SIG-M5 treated with dmso at 0.1 percent for 504 hours (cell line): Measurements from ENCODE around the gene GPRC5C.

Experiments
- DNase-seq: peaks from one replicate; lab custom pipeline; 2025; ENCODE audit not compliant: unreplicated experiment; lab: John Stamatoyannopoulos, UW

Gene GPRC5C

GRCh38 chr17:74431568-74432423 is at the start of gene GPRC5C:
Gene GPRC5C (plus strand): TSS chr17:74432088. CDS start chr17:74439777, 7,689 bp downstream.
- DNase-seq: peak; percentile 46

- no peak for DNase-seq
These were observed 48.7 kb upstream of the GPRC5C start for GRCh38 chr17:74383141-74383540.

DNA sequence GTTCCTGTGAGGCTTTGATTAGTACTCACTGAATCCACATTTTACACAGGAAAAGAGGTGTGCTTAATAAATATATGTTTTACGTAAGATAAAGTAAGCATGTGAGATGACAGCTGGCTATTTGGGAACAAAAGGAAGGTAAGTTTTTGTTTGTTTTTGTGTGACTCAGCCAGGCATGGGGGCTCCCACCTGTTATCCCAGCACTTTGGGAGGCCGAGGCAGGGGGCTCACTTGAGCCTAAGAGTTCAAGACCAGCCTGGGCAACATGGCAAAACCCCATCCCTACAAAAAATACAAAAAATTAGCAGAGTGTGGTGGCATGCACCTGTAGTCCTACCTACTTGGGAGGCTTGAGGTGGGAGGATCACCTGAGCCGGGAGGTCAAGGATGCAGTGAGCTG is 46.7 kb upstream of the GPRC5C start:
- no peak for DNase-seq

DNA sequence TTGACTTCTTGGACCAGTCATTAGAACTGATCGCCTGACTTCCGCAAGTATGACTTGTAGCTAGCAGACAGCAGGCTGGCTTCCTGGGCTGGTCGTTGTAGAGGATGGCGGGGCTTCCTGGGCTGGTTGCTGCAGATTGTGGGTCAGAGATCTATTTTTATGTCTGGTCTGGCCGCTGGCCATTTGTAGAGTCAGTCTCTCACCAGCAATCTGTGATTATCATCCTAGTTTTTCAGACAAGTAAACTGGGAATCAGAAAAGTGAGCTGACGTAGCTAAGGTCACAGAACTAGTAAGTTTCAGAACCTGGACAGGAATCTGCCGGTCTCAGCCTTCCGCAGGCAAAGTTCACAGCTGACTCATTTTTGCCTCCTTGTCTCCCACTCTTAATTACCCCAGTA is 45.5 kb upstream of the GPRC5C start:
- DNase-seq: no peak

- DNase-seq: no peak
These were observed 44.3 kb upstream of the GPRC5C start for GRCh38 chr17:74387365-74388218.

- peak; percentile 25 for DNase-seq
These were observed 42.7 kb upstream of the GPRC5C start for GRCh38 chr17:74389084-74389753.

DNA sequence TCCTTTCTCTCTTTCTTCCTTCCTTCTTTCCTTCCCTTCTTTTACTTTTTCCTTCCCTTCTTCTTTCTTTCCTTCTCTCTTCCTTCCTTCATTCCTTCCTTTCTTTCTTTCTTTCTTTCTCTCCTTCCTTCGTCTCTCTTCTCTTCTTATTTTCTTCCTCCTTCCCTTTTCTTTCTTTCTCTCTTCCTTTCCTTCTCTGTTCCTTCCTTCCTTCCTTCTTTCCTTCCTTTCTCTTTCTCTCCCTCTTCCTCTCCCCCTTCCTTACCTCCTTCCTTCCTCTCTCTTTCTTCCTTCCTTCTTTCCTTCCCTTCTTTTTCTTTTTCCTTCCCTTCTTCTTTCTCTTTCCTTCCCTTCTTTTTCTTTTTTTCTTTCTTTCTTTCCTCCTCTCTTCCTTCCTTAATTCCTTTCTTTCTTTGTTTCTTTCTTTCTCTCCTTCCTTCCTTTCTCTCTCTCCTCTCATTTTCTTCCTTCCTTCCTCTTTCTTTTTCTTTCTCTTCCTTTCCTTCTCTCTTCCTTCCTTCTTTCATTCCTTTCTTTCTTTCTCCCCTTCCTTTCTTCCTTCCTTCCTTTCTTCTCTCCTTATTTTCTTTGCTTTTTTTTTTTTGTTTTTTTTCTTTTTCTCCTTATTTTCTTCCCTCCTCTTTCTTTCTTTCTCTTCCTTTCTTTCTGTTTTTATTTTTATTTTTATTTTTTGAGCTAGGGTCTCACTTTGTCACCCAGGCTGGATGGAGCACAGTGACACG is 41.8 kb upstream of the GPRC5C start:
- DNase-seq: no peak

- no peak for DNase-seq
These were observed 40.9 kb upstream of the GPRC5C start for GRCh38 chr17:74390680-74391653.

DNA sequence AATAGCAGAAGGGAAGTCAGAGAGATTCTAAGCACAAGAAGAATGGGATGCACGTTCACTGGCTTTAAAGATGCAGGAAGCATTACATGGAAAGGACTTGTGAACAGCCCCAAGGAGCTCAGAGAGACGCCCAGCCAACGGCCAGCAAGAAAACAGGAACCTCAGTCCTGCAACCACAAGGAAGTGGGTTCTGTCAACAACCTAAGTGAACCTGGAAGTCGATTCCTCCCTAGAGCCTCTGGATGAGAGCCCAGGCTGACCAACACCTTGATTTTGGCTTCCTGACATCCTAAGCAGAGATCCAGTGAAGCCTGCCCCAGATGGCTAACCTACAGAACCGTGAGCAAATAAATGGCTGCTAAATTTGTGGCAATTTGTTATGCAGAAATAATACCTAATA is 40.1 kb upstream of the GPRC5C start:
- no peak for DNase-seq

- no peak for DNase-seq
These were observed 39.0 kb upstream of the GPRC5C start for GRCh38 chr17:74392848-74393247.

DNA sequence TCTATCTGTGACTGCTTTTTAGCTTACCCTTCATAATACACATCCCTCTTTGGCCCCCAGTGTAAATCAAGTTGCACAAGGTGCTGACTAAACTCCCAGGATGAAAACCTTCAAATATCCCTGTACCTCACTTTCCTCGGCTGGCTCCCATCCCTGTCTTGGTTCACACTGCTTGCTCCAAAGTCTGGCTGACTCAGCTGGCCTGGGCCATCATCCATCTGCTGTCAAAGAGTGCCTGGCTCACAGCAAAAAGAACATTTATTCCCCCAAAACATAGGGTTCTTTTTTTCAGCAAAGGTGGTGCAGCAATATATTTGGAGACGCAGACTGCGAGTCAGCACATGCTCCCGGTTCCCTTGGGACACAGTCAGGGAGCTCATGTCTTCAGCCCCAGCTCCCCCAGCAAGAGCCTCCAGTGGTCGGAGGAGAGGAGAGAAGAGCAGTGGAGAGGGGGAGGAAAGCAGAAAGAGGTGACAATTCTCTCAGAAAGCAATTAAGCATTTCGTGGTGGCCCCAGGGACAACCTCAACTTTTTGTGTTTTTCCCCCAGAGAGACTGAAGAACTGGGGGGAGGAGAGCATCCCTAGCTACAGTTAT is 38.4 kb upstream of the GPRC5C start:
- no peak for DNase-seq

GRCh38 chr17:74394275-74394950 is 37.5 kb upstream of the GPRC5C start:
- DNase-seq: no peak

- DNase-seq: no peak
These were observed 36.9 kb upstream of the GPRC5C start for GRCh38 chr17:74394977-74395376.

GRCh38 chr17:74396567-74396966 is 35.3 kb upstream of the GPRC5C start:
- no peak for DNase-seq

DNA sequence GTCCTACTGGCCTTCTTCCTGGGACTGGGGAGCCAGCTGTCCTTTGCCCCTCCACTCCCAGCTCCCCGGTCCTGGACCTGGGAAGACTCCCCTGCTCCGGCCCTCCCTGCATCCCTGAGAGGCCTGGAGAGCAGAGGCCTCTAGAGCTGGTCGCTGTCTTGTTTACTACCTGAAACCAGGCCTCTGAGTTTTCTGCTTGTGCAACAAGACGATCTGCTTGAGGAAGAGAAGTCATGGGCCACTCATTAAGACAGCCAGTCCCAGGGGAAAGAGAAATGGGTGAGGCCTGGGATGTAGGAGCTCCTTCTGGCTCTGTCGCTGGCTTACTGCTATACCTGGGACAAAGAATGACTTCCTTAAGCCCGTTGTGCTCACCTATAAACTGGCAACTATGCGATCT is 29.8 kb upstream of the GPRC5C start:
- no peak for DNase-seq

DNA sequence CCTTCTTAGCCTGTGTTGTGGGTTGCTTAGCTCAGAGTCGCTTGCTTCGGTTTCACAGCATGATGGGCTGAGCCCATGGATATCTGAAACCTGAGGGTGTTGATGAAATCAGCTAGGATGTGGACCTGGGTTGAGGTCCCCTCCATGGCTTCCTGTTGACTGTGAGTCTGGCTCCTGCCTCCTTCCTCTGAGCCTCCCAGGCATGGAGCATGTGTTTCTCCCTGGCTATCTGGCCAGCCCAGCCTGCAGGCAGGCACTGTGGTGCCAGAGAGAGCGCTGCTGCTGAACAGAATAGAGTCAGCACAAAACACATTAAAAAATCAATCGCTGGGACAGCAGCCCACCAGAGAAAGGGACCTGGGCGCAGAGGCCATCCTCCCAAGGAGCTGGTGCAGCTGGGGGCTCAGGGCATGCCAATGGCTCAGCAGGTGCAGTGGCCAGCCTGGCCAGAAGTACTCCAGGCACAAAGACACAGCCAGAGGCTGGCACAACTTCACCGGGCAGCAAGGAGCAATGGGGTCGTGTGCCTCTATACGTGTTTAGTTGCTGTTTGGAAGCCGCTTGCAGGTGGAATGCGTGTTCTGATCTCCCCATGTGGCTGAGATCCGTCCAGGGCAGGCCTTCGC is 28.3 kb upstream of the GPRC5C start:
- no peak for DNase-seq

- DNase-seq: no peak
These were observed 27.7 kb upstream of the GPRC5C start for GRCh38 chr17:74404218-74404617.

DNA sequence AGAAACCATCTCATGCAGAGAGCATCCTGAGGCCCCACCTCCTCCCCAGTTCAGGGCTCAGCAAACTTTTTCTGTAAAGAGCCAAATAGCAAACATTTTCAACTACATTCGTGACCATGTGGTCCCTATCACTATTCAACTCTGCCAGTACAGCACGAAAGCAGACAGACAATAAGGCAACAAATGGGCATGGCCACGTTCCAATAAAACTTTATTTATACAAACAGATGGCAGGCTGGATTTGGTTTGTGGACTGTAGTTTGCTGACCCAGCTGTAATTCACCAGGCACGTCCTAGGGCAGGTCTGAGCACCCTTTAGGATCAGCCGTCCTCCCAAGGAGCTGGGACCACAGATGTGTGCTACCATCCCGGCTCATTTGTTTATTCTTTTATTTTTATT is 27.1 kb upstream of the GPRC5C start:
- DNase-seq: no peak
